Natural killer cell (primary cell): ENCODE results near the gene NTM. TPM values are rescaled to one million over a fixed set of nuclear protein-coding genes. Genes with fewer than 3 reads are reported as not detected.

ENCODE experiments used
- ATAC-seq, 3 donors: fragments of 150-1000 bp in 2 of 3; fragments of 200-7000 bp in 1 of 3; cut with Tn5 transposase; 1 replicate in 1 of 3; 2 replicates in 2 of 3; pipeline ENCODE4 v1.10.0; 2021; ENCODE audit warnings: mild to moderate bottlenecking in 2 of 3, moderate library complexity in 2 of 3
- DNase-seq, 2 donors: peaks; one replicate each; pipeline versions ENCODE4 v3.0.0 to v3.0.0-alpha.2; 2013 to 2021; ENCODE audit warnings: mixed read lengths in 1 of 2
- H3K27ac ChIP-seq: one replicate; pipeline ENCODE4 v1.5.1; 2013; ENCODE audit warnings: mild to moderate bottlenecking, low read length
- H3K27me3 ChIP-seq: one replicate; pipeline ENCODE4 v1.6.1; 2013; ENCODE audit warnings: low read length; ENCODE audit not compliant: control insufficient read depth, insufficient read depth
- H3K36me3 ChIP-seq: one replicate; pipeline ENCODE4 v1.6.1; 2013; ENCODE audit warnings: low read length; ENCODE audit not compliant: control insufficient read depth, insufficient read depth
- H3K4me1 ChIP-seq: one replicate; pipeline ENCODE4 v1.6.1; 2013; ENCODE audit warnings: low read length; ENCODE audit not compliant: control insufficient read depth, insufficient read depth
- H3K4me3 ChIP-seq: one replicate; pipeline ENCODE4 v1.5.1; 2013; ENCODE audit warnings: low read length
- H3K9me3 ChIP-seq: one replicate; pipeline ENCODE4 v1.6.1; 2013; ENCODE audit warnings: low read length; ENCODE audit not compliant: control insufficient read depth, insufficient read depth
- H3K27ac Mint-ChIP-seq, 2 donors: one replicate each; pipeline ENCODE4 v1.8.0; 2022; ENCODE audit warnings: mild to moderate bottlenecking in 2 of 2, mixed read lengths in 2 of 2, moderate library complexity in 1 of 2
- H3K27me3 Mint-ChIP-seq, 2 donors: one replicate each; pipeline ENCODE4 v1.8.0; 2022; ENCODE audit warnings: low read depth in 2 of 2, mixed read lengths in 2 of 2
- H3K36me3 Mint-ChIP-seq: one replicate; pipeline ENCODE4 v1.8.0; 2022; ENCODE audit warnings: mixed read lengths
- H3K4me1 Mint-ChIP-seq, 2 donors: one replicate each; pipeline ENCODE4 v1.8.0; 2022; ENCODE audit warnings: mixed read lengths in 2 of 2
- H3K4me3 Mint-ChIP-seq: one replicate; pipeline ENCODE4 v1.8.0; 2022; ENCODE audit warnings: mild to moderate bottlenecking, moderate library complexity, mixed read lengths
- H3K9me3 Mint-ChIP-seq, 2 donors: one replicate each; pipeline ENCODE4 v1.8.0; 2022; ENCODE audit warnings: mixed read lengths in 2 of 2
- CTCF ChIP-seq: fragments of 200-600 bp; IDR thresholded peaks from one replicate; pipeline ENCODE4 v1.8.0; 2022; ENCODE audit warnings: antibody characterized with exemption
- WGBS: methylation state at CpG from one replicate; pipeline ENCODE4 v1.1.7; 2013; ENCODE audit warnings: missing lambda C conversion rate; ENCODE audit not compliant: insufficient coverage; 5-methylcytosine and 5-hydroxymethylcytosine counted together
- intact Hi-C: fragments of 100-400 bp; cut with micrococcal nuclease; formaldehyde crosslinking; loops from one replicate; pipeline ENCODE4 v1.14.2; 2022
- total RNA-seq, 4 donors: library from RNA; stranded (reverse); fragments of 120-200 nt in 1 of 4; gene quantifications; one replicate each; pipeline versions ENCODE4 v1.2.3 to v1.2.4, GENCODE V29; 2013 to 2022

Gene NTM
- total RNA-seq, 3 donors from 2014 or later (not counting 1 experiment from before 2014, with no cell fraction given), result not detected

GRCh38 chr11:131373095-131373725 is 2.8 kb downstream of the NTM start:
- WGBS, result 56% methylated on average over 9 of the region's 9 CpGs

GRCh38 chr11:131373756-131374155 is 3.3 kb downstream of the NTM start:
- 89% methylated on average over 13 of the region's 13 CpGs for WGBS
- no peaks in the 10 kb centered on the region for H3K36me3 Mint-ChIP-seq
- no peaks in the 10 kb centered on the region for H3K9me3 Mint-ChIP-seq
- no peak overlapping the region for H3K27ac Mint-ChIP-seq
- Histone ChIP-seq H3K27ac (no peak overlapping the region), H3K27me3 (no peaks in the 10 kb centered on the region), H3K4me1 (no peaks in the 10 kb centered on the region), H3K9me3 (peaks cover 5% of the 10 kb centered on the region), H3K4me3 (no peak overlapping the region), H3K36me3 (no peaks in the 10 kb centered on the region)
- no peak overlapping the region for H3K4me3 Mint-ChIP-seq
- ATAC-seq (no peak), DNase-seq (no peak)
- intact Hi-C loops, result no loop called here
- peaks cover 0 to 2% of the 10 kb centered on the region in 2 donors for H3K27me3 Mint-ChIP-seq
- no peaks in the 10 kb centered on the region for H3K4me1 Mint-ChIP-seq
- no peak for TF ChIP-seq CTCF

More at GRCh38 chr11:131373095-131373725, 2.8 kb downstream of the NTM start:
- H3K4me3 Mint-ChIP-seq, result no peak overlapping the region
- H3K4me1 Mint-ChIP-seq, result no peaks in the 10 kb centered on the region
- DNase-seq (no peak), ATAC-seq (no peak)
- peaks cover 5% of the 10 kb centered on the region for H3K9me3 ChIP-seq
- H3K4me1 ChIP-seq, result no peaks in the 10 kb centered on the region
- H3K27me3 ChIP-seq, result no peaks in the 10 kb centered on the region
- no peak overlapping the region for H3K27ac ChIP-seq
- H3K27ac Mint-ChIP-seq, result no peak overlapping the region
- H3K27me3 Mint-ChIP-seq, result peaks cover 0 to 3% of the 10 kb centered on the region in 2 donors
- H3K4me3 ChIP-seq, result no peak overlapping the region
- H3K36me3 ChIP-seq, result no peaks in the 10 kb centered on the region
- H3K9me3 Mint-ChIP-seq, result no peaks in the 10 kb centered on the region
- intact Hi-C loops, result no loop called here
- no peaks in the 10 kb centered on the region for H3K36me3 Mint-ChIP-seq
- TF ChIP-seq CTCF, result no peak

GRCh38 chr11:131375421-131375820 is 5.0 kb downstream of the NTM start:
- no peak overlapping the region for H3K4me3 ChIP-seq
- H3K36me3 ChIP-seq, result no peaks in the 10 kb centered on the region
- Mint-ChIP-seq H3K9me3 (no peaks in the 10 kb centered on the region), H3K27ac (no peak overlapping the region), H3K4me3 (no peak overlapping the region), H3K36me3 (no peaks in the 10 kb centered on the region), H3K27me3 (no peaks in the 10 kb centered on the region), H3K4me1 (no peaks in the 10 kb centered on the region)
- no peaks in the 10 kb centered on the region for H3K27me3 ChIP-seq
- intact Hi-C loops, result no loop called here
- TF ChIP-seq CTCF, result no peak
- no peak overlapping the region for H3K27ac ChIP-seq
- H3K4me1 ChIP-seq, result no peaks in the 10 kb centered on the region
- H3K9me3 ChIP-seq, result peaks cover 5% of the 10 kb centered on the region
- DNase-seq (no peak), ATAC-seq (no peak)
- 60% methylated on average over 3 of the region's 4 CpGs for WGBS

- Mint-ChIP-seq H3K36me3 (no peaks in the 10 kb centered on the region), H3K4me3 (no peak overlapping the region), H3K4me1 (no peaks in the 10 kb centered on the region), H3K9me3 (no peaks in the 10 kb centered on the region), H3K27ac (no peak overlapping the region), H3K27me3 (no peaks in the 10 kb centered on the region)
- H3K27me3 ChIP-seq, result no peaks in the 10 kb centered on the region
- H3K36me3 ChIP-seq, result no peaks in the 10 kb centered on the region
- no peak overlapping the region for H3K27ac ChIP-seq
- H3K9me3 ChIP-seq, result peaks cover 5% of the 10 kb centered on the region
- no peaks in the 10 kb centered on the region for H3K4me1 ChIP-seq
- intact Hi-C loops, result no loop called here
- DNase-seq (no peak), ATAC-seq (no peak)
- TF ChIP-seq CTCF, result no peak
- H3K4me3 ChIP-seq, result no peak overlapping the region
- 79% methylated on average over 3 of the region's 3 CpGs for WGBS
Observed at GRCh38 chr11:131375915-131376314, 5.5 kb downstream of the NTM start.
